ENCODE data around the gene RAVER2. TPM values are rescaled to one million over a fixed set of nuclear protein-coding genes. Genes with fewer than 3 reads are reported as not detected.
"Not testable (repeated sequence)": the region's sequence is repeated elsewhere in the genome, so short reads cannot be mapped to it uniquely, and the experiment has no call there.

Gene RAVER2
- total and polyA plus RNA-seq, 3 donors from 2014 or later: 3.6 to 7.1 (median 6.7) TPM

- WGBS, 2 donors: 91 to 95% methylated on average over 6 of the region's 6 CpGs
- no peak overlapping the region for H3K27ac ChIP-seq
- no peak for TF ChIP-seq POLR2A (IDR thresholded peaks at IDR 0.05)
- no peak for TF ChIP-seq CTCF (IDR thresholded peaks at IDR 0.05)
- intact Hi-C loops (cut with DNase I; ENCODE audit: low total_unique reads): no loop called here
- no peak for DNase-seq
- no peaks in the 10 kb centered on the region for H3K4me1 ChIP-seq
- no peaks in the 10 kb centered on the region for H3K27me3 ChIP-seq
- no peak overlapping the region for H3K4me3 ChIP-seq
- no peaks in the 10 kb centered on the region for H3K9me3 ChIP-seq
- H3K36me3 ChIP-seq (ENCODE audit: low read depth, missing control alignments): no peaks in the 10 kb centered on the region
Measured at GRCh38 chr1:64801851-64802523, 57.1 kb downstream of the RAVER2 start.

GRCh38 chr1:64809309-64809708 is 64.4 kb downstream of the RAVER2 start:
- no peak for TF ChIP-seq CTCF (IDR thresholded peaks at IDR 0.05)
- no peak for TF ChIP-seq POLR2A (IDR thresholded peaks at IDR 0.05)
- no peak overlapping the region for H3K27ac ChIP-seq
- no peaks in the 10 kb centered on the region for H3K9me3 ChIP-seq
- no peaks in the 10 kb centered on the region for H3K36me3 ChIP-seq (ENCODE audit: low read depth, missing control alignments)
- intact Hi-C loops (cut with DNase I; ENCODE audit: low total_unique reads): no loop called here
- H3K4me3 ChIP-seq: no peak overlapping the region
- DNase-seq: no peak
- no peaks in the 10 kb centered on the region for H3K4me1 ChIP-seq
- H3K27me3 ChIP-seq: no peaks in the 10 kb centered on the region

GRCh38 chr1:64810001-64810400 is 65.1 kb downstream of the RAVER2 start:
- intact Hi-C loops (cut with DNase I; ENCODE audit: low total_unique reads): no loop called here
- H3K9me3 ChIP-seq: no peaks in the 10 kb centered on the region
- TF ChIP-seq POLR2A (IDR thresholded peaks at IDR 0.05): no peak
- no peak for TF ChIP-seq CTCF (IDR thresholded peaks at IDR 0.05)
- H3K27me3 ChIP-seq: no peaks in the 10 kb centered on the region
- DNase-seq: no peak
- no peak overlapping the region for H3K4me3 ChIP-seq
- no peak overlapping the region for H3K27ac ChIP-seq
- H3K36me3 ChIP-seq (ENCODE audit: low read depth, missing control alignments): no peaks in the 10 kb centered on the region
- H3K4me1 ChIP-seq: no peaks in the 10 kb centered on the region
- 73 to 76% methylated on average over 1 of the region's 1 CpG for WGBS, 2 donors

DNA sequence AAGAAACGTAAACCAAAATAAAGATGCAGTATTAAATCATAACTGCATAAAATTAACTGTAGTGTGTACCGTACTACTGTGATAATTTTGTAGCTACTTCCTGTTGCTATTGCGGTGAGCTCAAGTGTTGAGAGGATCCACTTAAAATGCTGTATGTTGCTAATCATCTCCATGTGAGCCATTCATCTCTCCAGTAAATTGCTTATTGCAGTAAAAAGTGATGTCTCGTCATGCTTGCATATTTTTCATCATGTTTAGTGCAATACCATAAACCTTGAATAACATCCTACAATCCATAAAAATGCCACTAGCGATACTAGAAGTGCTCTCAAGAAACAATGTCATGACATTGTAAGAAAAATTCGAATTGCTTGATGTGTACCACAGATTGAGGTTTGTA is 66.3 kb downstream of the RAVER2 start:
- Histone ChIP-seq H3K27me3 (no peaks in the 10 kb centered on the region), H3K36me3 (ENCODE audit: low read depth, missing control alignments) (no peaks in the 10 kb centered on the region), H3K9me3 (no peaks in the 10 kb centered on the region), H3K4me3 (no peak overlapping the region), H3K27ac (no peak overlapping the region), H3K4me1 (no peaks in the 10 kb centered on the region)
- WGBS, 2 donors: 90 to 92% methylated on average over 6 of the region's 6 CpGs
- no peak for DNase-seq
- TF ChIP-seq POLR2A (IDR thresholded peaks at IDR 0.05): no peak
- TF ChIP-seq CTCF (IDR thresholded peaks at IDR 0.05): no peak
- intact Hi-C loops (cut with DNase I; ENCODE audit: low total_unique reads): no loop called here

DNA sequence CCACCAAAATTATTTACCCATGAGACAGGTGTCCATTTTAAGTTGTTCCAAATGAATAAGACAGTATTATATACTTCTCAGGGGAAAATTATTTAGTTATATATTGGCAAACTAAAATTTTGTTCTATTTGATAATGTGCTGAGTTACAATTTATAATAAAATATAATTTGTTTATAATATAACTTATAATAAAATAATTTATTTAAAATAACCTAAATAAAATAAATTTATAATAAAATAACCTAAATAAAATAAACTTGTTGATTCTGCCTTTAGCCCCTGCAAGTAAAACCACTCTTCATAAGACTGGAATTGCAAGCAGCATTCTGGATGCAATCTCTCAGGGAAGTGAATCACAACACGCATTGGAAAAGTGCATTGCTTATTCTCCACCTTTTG is 69.6 kb downstream of the RAVER2 start:
- no peaks in the 10 kb centered on the region for H3K4me1 ChIP-seq
- no peaks in the 10 kb centered on the region for H3K36me3 ChIP-seq (ENCODE audit: low read depth, missing control alignments)
- intact Hi-C loops (cut with DNase I; ENCODE audit: low total_unique reads): no loop called here
- H3K9me3 ChIP-seq: no peaks in the 10 kb centered on the region
- no peaks in the 10 kb centered on the region for H3K27me3 ChIP-seq
- no peak overlapping the region for H3K4me3 ChIP-seq
- DNase-seq: no peak
- TF ChIP-seq POLR2A (IDR thresholded peaks at IDR 0.05): no peak
- H3K27ac ChIP-seq: no peak overlapping the region
- WGBS, 2 donors: 100% methylated on average over 1 of the region's 1 CpG

DNA sequence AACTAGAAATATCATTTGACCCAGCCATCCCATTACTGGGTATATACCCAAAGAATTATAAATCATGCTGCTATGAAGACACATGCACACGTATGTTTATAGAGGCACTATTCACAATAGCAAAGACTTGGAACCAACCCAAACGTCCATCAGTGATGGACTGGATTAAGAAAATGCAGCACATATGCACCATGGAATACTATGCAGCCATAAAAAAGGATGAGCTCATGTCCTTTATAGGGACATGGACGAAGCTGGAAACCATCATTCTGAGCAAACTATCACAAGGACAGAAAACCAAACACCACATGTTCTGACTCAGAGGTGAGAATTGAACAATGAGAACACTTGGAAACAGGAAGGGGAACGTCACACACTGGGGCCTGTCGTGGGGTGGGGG is 72.5 kb downstream of the RAVER2 start:
- H3K36me3 ChIP-seq (ENCODE audit: low read depth, missing control alignments); H3K27ac ChIP-seq; intact Hi-C loops (cut with DNase I; ENCODE audit: low total_unique reads); DNase-seq; H3K9me3 ChIP-seq; H3K4me1 ChIP-seq; H3K4me3 ChIP-seq; H3K27me3 ChIP-seq: not testable (repeated sequence)
- WGBS, 2 donors: 93 to 95% methylated on average over 5 of the region's 5 CpGs

- H3K4me1 ChIP-seq; DNase-seq; H3K36me3 ChIP-seq (ENCODE audit: low read depth, missing control alignments); H3K4me3 ChIP-seq; H3K27ac ChIP-seq; intact Hi-C loops (cut with DNase I; ENCODE audit: low total_unique reads); H3K9me3 ChIP-seq; H3K27me3 ChIP-seq: not testable (repeated sequence)
- 94 to 100% methylated on average over 3 of the region's 3 CpGs for WGBS, 2 donors
Measured at GRCh38 chr1:64820572-64820971, 75.7 kb downstream of the RAVER2 start.

Measured in testis (tissue), 3 donors.